K562 (cell line): ENCODE data around the gene PRKAG1. TPM values are rescaled to one million over a fixed set of nuclear protein-coding genes. Genes with fewer than 3 reads are reported as not detected.

Experiments used
- E2F6 ChIP-seq, 2 experiments: IDR thresholded peaks; 2 replicates each; pipeline ENCODE4 v1.6.1; 2011; ENCODE audit warnings: borderline replicate concordance in 1 of 2, control low read depth in 1 of 2, low read depth in 1 of 2, low read length in 1 of 2, mild to moderate bottlenecking in 1 of 2, mixed read lengths in 1 of 2, moderate library complexity in 1 of 2; ENCODE audit not compliant: insufficient read depth in 1 of 2, insufficient read length in 1 of 2, poor library complexity in 1 of 2, severe bottlenecking in 1 of 2; ENCODE audit errors: extremely low read depth in 1 of 2
- EGR1 ChIP-seq: fragments of 450-650 bp; conservative IDR thresholded peaks from 2 replicates; pipeline ENCODE4 v1.6.1; 2017; ENCODE audit warnings: mild to moderate bottlenecking
- EZH2 ChIP-seq: IDR thresholded peaks from 2 replicates; pipeline ENCODE4 v1.6.1; 2012; ENCODE audit warnings: low read depth, mild to moderate bottlenecking, inconsistent platforms, low read length, borderline replicate concordance
- FIP1L1 ChIP-seq: fragments of 200-400 bp; formaldehyde crosslinking; IDR thresholded peaks from 2 replicates; pipeline ENCODE4 v1.6.1; 2018; ENCODE audit warnings: mild to moderate bottlenecking, low read depth, low read length; ENCODE audit not compliant: poor library complexity, severe bottlenecking
- FOSL1 ChIP-seq: fragments of 200-800 bp; sonication (Bioruptor generic); conservative IDR thresholded peaks from 2 replicates; pipeline ENCODE4 v1.6.1; 2016; ENCODE audit warnings: missing genetic modification characterization, missing compliant biosample characterization
- HDAC1 ChIP-seq, 2 experiments: fragments of 450-650 bp; IDR thresholded peaks; 2 replicates each; pipeline ENCODE4 v1.6.1; 2016 to 2017; ENCODE audit warnings: inconsistent platforms in 1 of 2, mild to moderate bottlenecking in 1 of 2, moderate library complexity in 1 of 2
- MNT ChIP-seq, 2 experiments: fragments of 450-650 bp; conservative IDR thresholded peaks; 2 replicates each; pipeline ENCODE4 v1.6.1; 2017; ENCODE audit warnings: mild to moderate bottlenecking in 2 of 2, moderate library complexity in 2 of 2
- POLR2AphosphoS5 ChIP-seq: IDR thresholded peaks from 2 replicates; pipeline ENCODE4 v1.6.1; 2011; ENCODE audit warnings: mild to moderate bottlenecking, low read depth, low read length, moderate library complexity; ENCODE audit not compliant: control insufficient read depth, insufficient read depth
- POLR2G ChIP-seq: fragments of 200-400 bp; formaldehyde crosslinking; IDR thresholded peaks from 2 replicates; pipeline ENCODE4 v1.6.1; 2017; ENCODE audit warnings: low read depth, mild to moderate bottlenecking, antibody characterized with exemption, low read length, moderate library complexity
- PPARD ChIP-seq: fragments of 250-450 bp; sonication (Bioruptor Pico); IDR thresholded peaks from 2 replicates; pipeline ENCODE4 v1.8.0; 2022; ENCODE audit warnings: inconsistent platforms, mild to moderate bottlenecking, moderate library complexity
- TCF3 ChIP-seq: sonication (generic); formaldehyde crosslinking; IDR thresholded peaks from 2 replicates; pipeline ENCODE4 v1.4.0; 2020; ENCODE audit warnings: mild to moderate bottlenecking, missing genetic modification reagents
- VEZF1 ChIP-seq: fragments of 200-800 bp; sonication (Bioruptor generic); IDR thresholded peaks from 2 replicates; pipeline ENCODE4 v1.6.1; 2017; ENCODE audit warnings: missing genetic modification characterization, missing compliant biosample characterization
- XRCC3 ChIP-seq: fragments of 450-650 bp; IDR thresholded peaks from 2 replicates; pipeline ENCODE4 v1.6.1; 2017; ENCODE audit warnings: mild to moderate bottlenecking, moderate library complexity
- ZNF551 ChIP-seq: fragments of 250-450 bp; sonication (Bioruptor Pico); IDR thresholded peaks from 2 replicates; pipeline ENCODE4 v1.5.0; 2021; ENCODE audit warnings: mild to moderate bottlenecking, moderate library complexity
- polyA plus RNA-seq, 8 experiments: library from polyadenylated mRNA; depleted of rRNA in 4 of 8; stranded (reverse) in 5 of 8; unstranded in 3 of 8; fragments of >200 nt; fragmentation: Nextera tagmentation in 2 of 8; fragmentation: Illumina TruSeq in 1 of 8; extraction: Ambion mirVana in 2 of 8; extraction: Trizol in 1 of 8; gene quantifications; 2 replicates each; pipeline versions ENCODE4 v1.2.1 to v1.2.3, GENCODE V29; 2011 to 2014; ENCODE audit warnings: inconsistent platforms in 1 of 8, missing spikeins in 1 of 8
- total RNA-seq, 7 experiments: library from RNA; depleted of rRNA in 6 of 7; stranded (reverse); fragments of >200 nt in 6 of 7; fragmentation: Illumina TruSeq in 2 of 7; extraction: Trizol in 2 of 7; gene quantifications; 2 replicates each; pipeline versions ENCODE4 v1.2.1 to v1.2.3, GENCODE V29; 2011 to 2021; ENCODE audit warnings: low replicate concordance in 1 of 7
- TF ChIP-seq, protein P1 (sequence below): fragments of 250-450 bp; sonication (Bioruptor Pico); IDR thresholded peaks from 2 replicates; pipeline ENCODE4 v1.5.0; 2021; ENCODE audit warnings: mild to moderate bottlenecking, moderate library complexity
- TF ChIP-seq, protein P2 (sequence below), 3 experiments: fragments of 200-800 bp in 1 of 3; sonication (Bioruptor generic) in 1 of 3; sonication (generic) in 1 of 3; formaldehyde crosslinking in 1 of 3; IDR thresholded peaks; 2 replicates each; pipeline versions ENCODE4 v1.6.1 to v1.8.0; 2016 to 2022; ENCODE audit warnings: mild to moderate bottlenecking in 2 of 3, missing compliant biosample characterization in 2 of 3, missing genetic modification characterization in 2 of 3, missing genetic modification reagents in 1 of 3

PRKAG1 gene
- total and polyA plus RNA-seq, 9 of the 15 experiments (the other 6 are each of a cell fraction or from before 2014, with no cell fraction given) = 51.1 to 126 (median 79.1) TPM

- TF ChIP-seq E2F6 (IDR thresholded peaks at IDR 0.05; ENCODE audit: borderline replicate concordance in 1 of 2, extremely low read depth in 1 of 2, insufficient read depth in 1 of 2, insufficient read length in 1 of 2, low read depth in 1 of 2, low read length in 1 of 2, poor library complexity in 1 of 2, severe bottlenecking in 1 of 2) (peak; percentile 61 to 71), PPARD (CRISPR knock-in tag) (no peak), POLR2G (peak; percentile 62), EZH2 (no peak), VEZF1 (CRISPR knock-in tag) (peak; percentile 35), EGR1 (peak; percentile 52; the same call in 1 of the 2 replicates), FOSL1 (no peak), POLR2AphosphoS5 (no peak), XRCC3 (no peak), HDAC1 (IDR thresholded peaks at IDR 0.05) (0 out of 4 replicates have a peak, but pooled peaks of 1 of the 2 experiments have one; percentile 26), TCF3 (CRISPR knock-in tag) (no peak), FIP1L1 (no peak), MNT (conservative IDR thresholded peaks at IDR 0.05) (peak in 1 of 2 experiments; percentile 48; a peak in 2 of 4 replicates), ZNF551 (CRISPR knock-in tag) (no peak)
- TF ChIP-seq, protein P1, sequence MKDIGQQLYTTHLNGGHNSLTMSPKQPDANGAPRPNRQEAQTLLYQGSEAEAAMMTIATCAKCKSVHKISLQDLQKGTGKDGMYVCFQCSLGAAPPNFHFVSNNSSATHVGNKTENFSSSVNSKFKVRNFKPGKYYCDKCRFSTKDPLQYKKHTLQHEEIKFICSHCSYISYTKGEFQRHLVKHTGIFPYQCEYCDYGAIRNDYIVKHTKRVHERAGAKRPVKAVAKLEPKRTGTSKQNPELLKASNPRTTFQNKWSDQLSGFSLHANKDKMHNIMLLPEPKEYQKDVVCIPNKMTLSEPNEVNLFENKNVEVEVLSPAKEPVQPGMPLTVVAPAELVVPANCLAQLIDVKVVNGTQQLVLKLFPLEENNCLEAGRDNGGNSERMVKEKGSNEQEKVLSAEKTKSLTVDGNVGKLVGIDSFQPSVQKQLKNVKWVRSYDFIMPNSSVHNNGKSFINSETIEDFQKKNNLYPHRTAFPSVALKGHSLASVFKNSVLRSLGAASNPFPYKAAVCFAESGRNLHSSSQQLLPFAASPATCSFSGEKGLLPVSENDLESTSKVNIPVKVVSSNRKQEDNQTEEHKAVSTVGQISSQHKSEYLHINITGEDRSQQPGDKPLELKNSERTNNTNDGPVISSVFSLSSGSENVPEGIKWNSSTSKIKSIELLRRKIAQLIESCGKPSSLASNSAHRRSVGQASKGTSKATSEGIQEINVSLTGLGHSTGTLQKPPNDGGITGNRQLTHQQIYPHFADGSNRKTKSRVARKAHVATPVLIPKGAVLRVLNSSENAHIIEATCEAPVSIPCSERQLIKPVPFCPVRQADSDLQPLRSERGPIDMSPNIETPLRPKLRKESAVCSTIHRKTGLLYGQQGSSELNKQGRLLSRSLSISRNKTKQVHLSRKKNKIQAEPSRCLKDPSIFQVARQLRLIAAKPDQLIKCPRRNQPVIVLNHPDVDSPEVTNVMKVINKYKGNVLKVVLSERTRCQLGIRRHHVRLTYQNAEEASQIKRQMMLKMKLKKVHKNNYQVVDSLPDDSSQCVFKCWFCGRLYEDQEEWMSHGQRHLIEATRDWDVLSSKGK (CRISPR knock-in tag) = no peak
- TF ChIP-seq, protein P2, sequence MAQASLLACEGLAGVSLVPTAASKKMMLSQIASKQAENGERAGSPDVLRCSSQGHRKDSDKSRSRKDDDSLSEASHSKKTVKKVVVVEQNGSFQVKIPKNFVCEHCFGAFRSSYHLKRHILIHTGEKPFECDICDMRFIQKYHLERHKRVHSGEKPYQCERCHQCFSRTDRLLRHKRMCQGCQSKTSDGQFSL (CRISPR knock-in tag; IDR thresholded peaks at IDR 0.05) = no peak
- TF ChIP-seq, protein P2 (tag; IDR thresholded peaks at IDR 0.05) = no peak
These were observed 19.9 kb downstream of the PRKAG1 start (continued) for GRCh38 chr12:48998497-48999353.
